Muscle layer of duodenum (tissue), 2 donors: ENCODE measurements around the gene TRAIP.

ENCODE experiments used
- H3K27ac ChIP-seq: one replicate; pipeline ENCODE4 v1.7.0; 2013; ENCODE audit warnings: mild to moderate bottlenecking, low read length
- H3K27me3 ChIP-seq: one replicate; pipeline ENCODE4 v1.7.0; 2013; ENCODE audit warnings: low read depth, mild to moderate bottlenecking, control low read depth, low read length
- H3K36me3 ChIP-seq, 2 donors: one replicate each; pipeline ENCODE4 v1.7.0; 2013; ENCODE audit warnings: low read length in 2 of 2, control low read depth in 1 of 2, mild to moderate bottlenecking in 1 of 2; ENCODE audit not compliant: insufficient read depth in 2 of 2, control insufficient read depth in 1 of 2
- H3K4me1 ChIP-seq, 2 donors: one replicate each; pipeline ENCODE4 v1.7.0; 2013; ENCODE audit warnings: low read length in 2 of 2, mild to moderate bottlenecking in 2 of 2, control low read depth in 1 of 2, moderate library complexity in 1 of 2; ENCODE audit not compliant: insufficient read depth in 2 of 2, control insufficient read depth in 1 of 2
- H3K4me3 ChIP-seq, 2 donors: one replicate each; pipeline ENCODE4 v1.7.0; 2013; ENCODE audit warnings: low read length in 2 of 2, low read depth in 1 of 2, mild to moderate bottlenecking in 1 of 2
- H3K9me3 ChIP-seq, 2 donors: one replicate each; pipeline ENCODE4 v1.7.0; 2013; ENCODE audit warnings: low read length in 2 of 2, control low read depth in 1 of 2, mild to moderate bottlenecking in 1 of 2; ENCODE audit not compliant: control insufficient read depth in 1 of 2
- donor health status: healthy.

The TRAIP gene

DNA sequence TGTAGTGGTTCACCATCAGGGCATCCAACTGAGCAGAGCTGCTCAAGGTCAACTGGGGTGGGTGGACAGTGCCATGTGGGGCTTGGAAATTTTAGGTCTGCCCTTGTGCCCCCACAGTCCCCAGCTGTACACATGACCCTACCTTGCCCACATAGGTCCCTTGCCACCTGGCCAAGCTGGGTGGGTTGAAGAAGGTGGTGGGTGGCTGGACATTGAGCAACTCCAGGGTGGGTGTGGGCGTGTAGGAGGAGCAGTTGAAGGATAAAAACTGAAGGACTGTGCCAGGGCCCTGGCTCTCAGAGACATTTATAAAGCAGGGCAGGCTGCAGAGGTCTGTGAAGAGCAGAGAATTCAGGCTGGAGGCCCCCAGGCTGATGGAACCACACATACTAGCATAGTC, 57.3 kb downstream of the TRAIP start:
- Histone ChIP-seq H3K4me1 (peaks cover 0 to 15% of the 10 kb centered on the region in 2 donors), H3K4me3 (no peak overlapping the region), H3K27me3 (no peaks in the 10 kb centered on the region), H3K36me3 (no peaks in the 10 kb centered on the region), H3K27ac (no peak overlapping the region), H3K9me3 (no peaks in the 10 kb centered on the region)

DNA sequence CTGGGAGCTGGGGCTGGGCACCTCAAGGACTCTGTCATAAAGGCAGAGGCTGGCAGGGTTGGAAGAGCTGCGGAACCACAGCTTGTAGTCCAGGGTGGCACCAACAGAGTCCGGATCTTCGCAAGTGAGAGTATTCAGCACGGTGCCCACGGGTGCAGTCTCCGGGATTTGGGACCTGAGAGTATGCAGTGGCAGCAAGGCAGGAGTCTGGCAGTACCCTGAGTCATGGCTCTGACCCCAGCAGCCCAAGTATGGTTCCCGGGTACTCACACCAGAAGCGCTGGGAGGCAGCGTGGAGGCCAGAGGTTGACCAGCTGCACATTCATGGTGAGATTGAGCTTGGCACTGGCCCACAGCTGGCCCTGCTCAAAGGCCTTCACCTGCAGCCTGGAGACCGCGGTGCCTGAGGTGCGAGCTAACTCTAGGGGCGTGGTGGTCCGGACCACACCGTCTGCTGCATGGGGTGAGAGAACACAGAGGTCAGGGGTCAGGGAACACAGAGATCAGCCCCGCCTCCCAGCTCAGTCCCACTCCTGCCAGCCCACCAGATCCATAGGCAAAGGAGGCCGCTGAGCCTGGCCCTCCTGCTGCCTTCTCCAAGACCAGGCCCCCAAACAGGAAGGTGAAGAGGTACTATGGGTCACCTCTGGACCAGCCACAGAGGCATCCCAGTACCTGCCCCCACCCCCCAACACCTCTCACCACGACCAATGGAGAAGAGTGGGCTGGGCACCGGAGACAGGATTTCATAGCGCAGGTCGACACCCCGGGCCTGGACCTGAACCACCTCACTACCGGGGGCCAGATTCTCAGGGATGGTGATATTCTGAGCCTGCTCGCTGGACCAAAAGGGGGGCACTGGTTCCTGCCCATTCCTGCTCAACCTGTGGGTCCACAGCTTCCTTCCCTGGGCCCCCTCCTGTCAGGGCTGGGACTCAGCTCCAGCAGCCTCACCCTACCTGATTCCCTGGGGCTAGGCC, 61.1 kb downstream of the TRAIP start:
- no peaks in the 10 kb centered on the region for H3K27me3 ChIP-seq
- H3K4me3 ChIP-seq: no peak overlapping the region
- H3K27ac ChIP-seq: no peak overlapping the region
- H3K36me3 ChIP-seq: no peaks in the 10 kb centered on the region
- H3K9me3 ChIP-seq: no peaks in the 10 kb centered on the region
- peaks cover 0 to 3% of the 10 kb centered on the region in 2 donors for H3K4me1 ChIP-seq

DNA sequence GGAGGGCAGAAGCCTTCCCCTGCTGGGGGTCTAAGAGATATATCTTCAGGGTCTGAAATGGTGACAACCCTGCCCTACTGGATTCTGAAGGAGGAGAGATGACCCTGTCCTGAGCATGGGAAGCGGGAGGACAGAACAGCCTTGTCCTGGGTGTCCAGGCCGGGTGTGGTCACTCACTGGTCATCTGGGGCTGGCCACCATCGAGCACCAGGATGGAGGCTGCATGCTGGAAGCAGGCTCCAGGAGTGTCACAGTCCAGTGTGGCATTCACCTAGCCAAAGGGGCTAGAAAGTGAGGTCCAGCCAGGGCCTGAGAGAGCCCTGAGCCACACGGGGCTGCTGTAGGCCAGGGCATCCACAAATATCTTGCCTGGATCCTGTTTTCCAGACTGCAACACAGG, 61.9 kb downstream of the TRAIP start:
- no peaks in the 10 kb centered on the region for H3K4me1 ChIP-seq
- H3K4me3 ChIP-seq: no peak overlapping the region
- H3K9me3 ChIP-seq: no peaks in the 10 kb centered on the region
- H3K27ac ChIP-seq: no peak overlapping the region
- H3K36me3 ChIP-seq: no peaks in the 10 kb centered on the region
- H3K27me3 ChIP-seq: no peaks in the 10 kb centered on the region

DNA sequence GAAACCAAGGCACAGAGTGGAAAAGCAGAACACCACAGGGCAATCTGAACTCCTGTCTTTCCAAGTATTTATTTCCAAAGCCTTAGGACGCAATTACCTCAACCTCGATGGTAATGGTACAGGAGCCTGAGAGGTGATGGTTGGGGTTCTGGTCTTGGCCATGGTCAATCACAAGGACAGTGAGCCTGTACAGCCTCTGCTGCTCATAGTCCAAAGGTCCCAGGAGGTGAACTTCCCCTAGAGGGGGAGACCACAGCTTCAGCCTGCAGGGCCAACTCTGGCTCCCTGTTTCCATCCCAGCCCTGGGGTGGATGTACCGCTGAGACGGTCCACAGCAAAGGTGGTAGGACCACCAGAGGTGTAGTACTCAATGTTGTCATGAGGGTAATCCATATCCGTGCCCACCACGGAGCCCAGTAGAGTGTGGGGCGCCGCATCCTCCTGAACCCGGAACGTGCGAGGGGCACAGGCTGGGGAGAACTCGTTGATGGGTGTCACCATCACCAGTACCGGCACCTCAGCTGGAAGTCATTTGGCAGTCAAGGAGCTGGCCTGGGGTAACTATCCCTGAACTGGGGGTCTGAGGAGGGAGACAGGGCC, 62.8 kb downstream of the TRAIP start:
- Histone ChIP-seq H3K4me1 (no peaks in the 10 kb centered on the region), H3K36me3 (no peaks in the 10 kb centered on the region), H3K27ac (no peak overlapping the region), H3K27me3 (no peaks in the 10 kb centered on the region), H3K9me3 (no peaks in the 10 kb centered on the region), H3K4me3 (no peak overlapping the region)

DNA sequence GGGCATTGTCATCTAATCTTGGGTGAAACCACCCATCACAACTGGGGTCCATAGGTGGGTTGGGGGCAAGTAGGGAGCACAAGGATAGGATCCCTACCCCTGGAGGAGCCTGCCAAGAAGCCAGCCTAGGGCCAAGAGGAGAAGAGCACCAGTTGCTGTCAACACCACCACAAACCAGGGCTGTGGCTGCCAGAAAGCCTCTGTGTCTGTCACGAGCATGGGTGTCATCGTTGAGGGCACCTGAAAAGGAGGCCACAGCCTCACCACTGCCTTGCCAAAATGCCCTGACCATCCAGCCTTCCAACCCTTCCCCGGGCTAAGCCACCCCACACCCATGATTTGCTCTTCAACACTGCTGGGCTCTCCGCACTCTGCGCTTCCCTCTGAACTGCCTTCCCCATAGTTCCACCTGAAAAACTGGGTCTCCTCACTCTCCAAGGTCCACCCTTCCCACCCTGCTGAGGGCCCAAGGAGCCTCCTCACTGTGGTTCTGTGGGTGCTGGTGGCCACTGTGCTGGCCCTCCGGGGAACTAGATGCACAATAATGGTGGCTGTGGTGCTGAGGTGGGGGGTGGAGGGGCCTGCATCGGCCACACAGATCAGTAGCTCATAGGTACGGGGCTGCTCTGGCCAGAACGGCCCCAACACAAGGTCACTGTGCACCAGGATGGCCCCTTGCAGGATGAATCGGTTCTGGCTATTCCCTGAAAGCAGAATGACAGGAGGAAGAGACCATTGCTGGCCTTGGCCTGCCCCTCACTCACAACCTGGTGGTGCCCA, 63.8 kb downstream of the TRAIP start:
- Histone ChIP-seq H3K4me3 (no peak overlapping the region), H3K27ac (no peak overlapping the region), H3K9me3 (no peaks in the 10 kb centered on the region), H3K4me1 (no peaks in the 10 kb centered on the region), H3K36me3 (no peaks in the 10 kb centered on the region), H3K27me3 (no peaks in the 10 kb centered on the region)

DNA sequence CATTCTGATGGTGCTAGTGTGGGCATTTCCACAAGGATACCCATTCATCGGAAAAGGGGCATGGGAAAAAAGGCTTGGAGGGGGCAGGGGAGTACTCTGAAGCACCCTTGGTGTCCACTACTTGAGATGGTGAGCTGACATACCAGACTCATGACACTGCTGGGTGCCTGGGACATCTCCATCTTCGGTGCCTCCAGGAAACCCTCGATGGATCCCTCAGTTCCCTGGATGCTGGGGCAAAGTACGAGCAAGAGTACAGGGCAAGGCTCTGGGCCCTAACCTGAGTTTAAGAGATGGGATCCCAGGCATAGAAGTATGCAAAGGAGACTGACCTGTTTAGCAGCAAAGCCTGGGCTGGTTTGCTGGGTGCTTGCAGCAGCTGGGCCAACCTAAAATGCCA, 64.8 kb downstream of the TRAIP start:
- Histone ChIP-seq H3K9me3 (no peaks in the 10 kb centered on the region), H3K4me1 (peaks cover 4 to 7% of the 10 kb centered on the region in 2 donors), H3K27ac (no peak overlapping the region), H3K36me3 (no peaks in the 10 kb centered on the region), H3K4me3 (no peak overlapping the region), H3K27me3 (no peaks in the 10 kb centered on the region)

DNA sequence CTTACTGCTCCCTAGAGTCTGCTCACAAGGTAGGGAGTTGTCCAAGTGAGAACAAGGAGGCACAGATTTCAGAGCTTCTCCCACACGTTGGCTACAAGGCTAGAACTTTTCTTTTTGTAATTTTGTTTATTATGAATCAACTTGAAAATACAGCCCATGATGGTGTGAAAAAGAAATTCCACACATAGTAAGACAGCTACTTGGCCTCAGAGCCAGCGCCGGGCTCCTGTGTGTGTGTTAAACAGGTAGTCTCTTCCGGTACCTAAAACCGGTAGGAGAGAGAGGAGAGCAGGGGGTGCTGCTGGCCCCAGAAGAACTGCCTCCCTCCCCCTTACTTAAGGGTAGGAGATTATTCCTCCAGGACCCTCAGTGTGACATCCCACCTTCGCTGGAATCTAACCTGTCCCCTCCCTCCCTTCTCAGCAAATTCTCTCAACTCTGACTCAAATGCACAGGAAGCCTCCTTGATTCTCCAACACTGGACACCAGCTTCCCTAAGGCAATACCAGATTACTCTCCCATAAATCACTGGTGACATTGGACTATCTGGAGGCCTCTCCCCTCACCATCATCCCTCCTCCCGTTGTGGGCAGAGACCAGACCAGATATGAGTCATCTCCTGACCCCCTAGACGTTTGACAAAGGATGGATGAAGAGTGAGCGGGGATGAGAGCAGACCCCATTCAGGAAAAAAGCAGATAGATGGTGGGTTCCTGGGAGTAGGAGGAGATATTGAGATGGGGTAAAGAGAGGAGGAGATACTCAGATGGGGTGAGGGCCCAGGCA, 65.5 kb downstream of the TRAIP start:
- Histone ChIP-seq H3K36me3 (no peaks in the 10 kb centered on the region), H3K4me1 (peaks cover 4 to 7% of the 10 kb centered on the region in 2 donors), H3K27me3 (no peaks in the 10 kb centered on the region), H3K4me3 (no peak overlapping the region), H3K27ac (no peak overlapping the region), H3K9me3 (no peaks in the 10 kb centered on the region)

DNA sequence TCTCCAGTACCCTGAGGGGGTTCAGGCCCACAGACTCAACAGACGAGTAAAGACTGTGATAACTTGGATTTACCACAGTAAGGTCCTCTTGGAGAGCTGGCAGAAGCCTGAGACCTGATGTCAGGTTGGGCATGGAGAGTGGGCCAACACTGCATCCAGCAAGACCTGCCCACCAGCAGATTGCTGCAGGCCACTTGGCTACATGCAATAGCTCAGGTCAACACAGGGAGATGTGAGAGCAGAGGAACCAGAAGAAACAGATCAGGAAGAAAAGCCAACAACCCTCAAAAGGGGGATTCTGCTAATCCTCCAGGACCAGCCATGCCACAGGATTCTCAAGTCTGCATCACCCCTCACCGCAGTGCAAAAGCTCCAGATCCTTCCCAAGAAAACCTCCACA, 68.3 kb downstream of the TRAIP start:
- Histone ChIP-seq H3K4me3 (no peak overlapping the region), H3K27ac (no peak overlapping the region), H3K9me3 (no peaks in the 10 kb centered on the region), H3K36me3 (no peaks in the 10 kb centered on the region), H3K4me1 (peaks cover 4 to 21% of the 10 kb centered on the region in 2 donors), H3K27me3 (no peaks in the 10 kb centered on the region)

DNA sequence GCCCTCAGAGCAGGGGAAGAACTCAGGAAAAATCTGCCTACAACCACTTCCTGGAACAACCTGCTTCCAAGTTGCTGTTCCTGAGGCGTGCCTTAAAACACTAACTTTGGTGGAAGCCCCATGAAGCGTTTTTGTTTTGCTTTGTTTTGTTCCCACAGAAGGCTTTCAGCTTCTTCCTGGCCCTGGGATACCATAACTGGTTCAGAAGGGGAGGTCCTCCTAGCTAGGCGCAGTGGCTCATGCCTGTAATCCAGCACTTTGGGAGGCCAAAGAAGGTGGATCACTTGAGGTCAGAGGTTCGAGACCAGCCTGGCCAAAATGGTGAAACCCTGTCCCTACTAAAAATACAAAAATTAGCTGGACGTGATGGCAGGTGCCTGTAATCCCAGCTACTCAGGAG, 68.8 kb downstream of the TRAIP start:
- Histone ChIP-seq H3K4me3 (no peak overlapping the region), H3K4me1 (peaks cover 4 to 23% of the 10 kb centered on the region in 2 donors), H3K27ac (no peak overlapping the region), H3K36me3 (no peaks in the 10 kb centered on the region), H3K9me3 (no peaks in the 10 kb centered on the region), H3K27me3 (no peaks in the 10 kb centered on the region)

DNA sequence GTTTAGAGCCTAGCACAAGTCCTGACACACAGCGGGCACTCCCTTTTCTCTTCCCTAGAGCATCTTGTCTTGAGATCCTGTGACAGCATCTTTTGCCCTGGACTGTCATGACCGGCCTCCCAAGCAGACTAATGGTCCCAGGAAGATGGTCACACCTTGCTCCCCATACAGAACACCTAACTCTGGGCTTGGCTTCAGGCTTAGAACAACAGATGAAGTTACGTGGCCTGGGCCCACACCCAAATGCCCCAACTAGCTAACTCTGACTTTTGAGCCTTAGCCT, 69.2 kb downstream of the TRAIP start:
- Histone ChIP-seq H3K27me3 (no peaks in the 10 kb centered on the region), H3K27ac (peak overlapping the region; percentile 72), H3K36me3 (no peaks in the 10 kb centered on the region), H3K4me1 (peaks cover 4 to 23% of the 10 kb centered on the region in 2 donors), H3K9me3 (no peaks in the 10 kb centered on the region), H3K4me3 (peak overlapping the region; percentile 95 to 96)
